GM12892 (cell line): ENCODE data around the gene PLEKHA8.

ENCODE experiments used
- POLR2A ChIP-seq: IDR thresholded peaks from 2 replicates; pipeline ENCODE4 v1.6.1; 2011; ENCODE audit warnings: low read depth, low read length, control low read depth
- POLR2AphosphoS5 ChIP-seq: IDR thresholded peaks from 2 replicates; pipeline ENCODE4 v1.6.1; 2011; ENCODE audit warnings: low read depth, low read length, control low read depth
- TAF1 ChIP-seq: IDR thresholded peaks from 2 replicates; pipeline ENCODE4 v1.6.1; 2011; ENCODE audit warnings: low read depth, mild to moderate bottlenecking, control low read depth, low read length, borderline replicate concordance

DNA sequence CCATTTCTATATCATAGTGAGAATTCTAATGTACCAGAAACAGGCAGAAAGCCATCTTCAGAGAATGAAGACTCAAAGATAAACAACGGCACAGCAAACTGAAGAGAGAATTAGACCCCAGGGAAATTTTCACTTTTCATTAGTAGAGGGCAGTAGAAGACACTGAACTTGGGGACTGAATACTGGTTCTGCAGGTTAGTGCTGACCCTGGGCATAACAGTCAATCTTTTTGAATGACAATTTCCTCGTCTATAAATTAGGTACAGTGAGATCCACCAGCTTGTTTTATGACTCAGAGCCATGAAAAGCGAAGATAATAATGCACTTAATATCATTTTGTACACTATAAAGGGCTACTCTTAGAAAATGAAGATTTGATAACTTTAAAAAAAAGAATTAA, 15.5 kb upstream of the PLEKHA8 start:
- TF ChIP-seq POLR2A (no peak), TAF1 (no peak), POLR2AphosphoS5 (no peak)
